SK-N-MC (cell line): ENCODE measurements around the gene OR7D4.

Experiments
- EZH2 ChIP-seq: fragments of 200-600 bp; sonication (generic); IDR thresholded peaks from one replicate; pipeline ENCODE4 v1.6.1; 2017; ENCODE audit warnings: antibody characterized with exemption
- POLR2AphosphoS5 ChIP-seq: IDR thresholded peaks from 2 replicates; pipeline ENCODE4 v1.6.1; 2012; ENCODE audit warnings: mild to moderate bottlenecking, low read depth, low read length, borderline replicate concordance

GRCh38 chr19:9166846-9167245 is 52.5 kb downstream of the OR7D4 start:
- TF ChIP-seq EZH2 (no peak), POLR2AphosphoS5 (no peak)
